HepG2 (cell line): ENCODE results near the gene RNF149. TPM values are rescaled to one million over a fixed set of nuclear protein-coding genes. Genes with fewer than 3 reads are reported as not detected.

ENCODE experiments used
- AGO2 ChIP-seq: fragments of 200-400 bp; formaldehyde crosslinking; optimal IDR thresholded peaks from 2 replicates; pipeline ENCODE3; 2017; ENCODE audit warnings: mild to moderate bottlenecking, low read depth, low read length, moderate library complexity
- ATF7 ChIP-seq, 2 experiments: fragments of 450-650 bp in 1 of 2; sonication (generic) in 1 of 2; formaldehyde crosslinking in 1 of 2; IDR thresholded peaks; 2 replicates each; pipeline versions ENCODE4 v1.4.0 to v1.6.1; 2016 to 2020; ENCODE audit warnings: antibody characterized with exemption in 1 of 2, mild to moderate bottlenecking in 1 of 2, missing genetic modification reagents in 1 of 2
- ATM ChIP-seq: fragments of 450-650 bp; IDR thresholded peaks from 2 replicates; pipeline ENCODE4 v1.7.1; 2017; ENCODE audit warnings: mild to moderate bottlenecking, borderline replicate concordance
- CAMTA2 ChIP-seq: sonication (generic); formaldehyde crosslinking; IDR thresholded peaks from 2 replicates; pipeline ENCODE4 v1.4.0; 2020; ENCODE audit warnings: mild to moderate bottlenecking, missing genetic modification reagents, borderline replicate concordance
- CEBPG ChIP-seq: IDR thresholded peaks from 2 replicates; pipeline ENCODE4 v1.6.1; 2016
- CENPBD1 ChIP-seq: sonication (generic); formaldehyde crosslinking; IDR thresholded peaks from 2 replicates; pipeline ENCODE4 v1.8.0; 2022; ENCODE audit warnings: missing genetic modification reagents, low read depth, mild to moderate bottlenecking, borderline replicate concordance
- CTCF ChIP-seq: sonication (generic); formaldehyde crosslinking; IDR thresholded peaks from 2 replicates; pipeline ENCODE4 v1.5.0; 2020; ENCODE audit warnings: mild to moderate bottlenecking, missing genetic modification reagents, moderate library complexity
- MXD4 ChIP-seq: IDR thresholded peaks from 2 replicates; pipeline ENCODE4 v1.6.1; 2016; ENCODE audit warnings: mild to moderate bottlenecking, missing biosample characterization, missing genetic modification reagents
- NFIB ChIP-seq: sonication (generic); formaldehyde crosslinking; IDR thresholded peaks from 2 replicates; pipeline ENCODE4 v1.9.0; 2021; ENCODE audit warnings: missing genetic modification reagents, mild to moderate bottlenecking, borderline replicate concordance
- NPAS2 ChIP-seq: sonication (generic); formaldehyde crosslinking; IDR thresholded peaks from 2 replicates; pipeline ENCODE4 v1.8.0; 2022; ENCODE audit warnings: mild to moderate bottlenecking, missing genetic modification reagents, borderline replicate concordance
- PAF1 ChIP-seq: IDR thresholded peaks from 2 replicates; pipeline ENCODE4 v1.6.1; 2016; ENCODE audit warnings: missing genetic modification reagents, missing compliant biosample characterization
- SALL1 ChIP-seq: sonication (generic); formaldehyde crosslinking; IDR thresholded peaks from 2 replicates; pipeline ENCODE4 v1.8.0; 2022; ENCODE audit warnings: mild to moderate bottlenecking, missing genetic modification reagents
- SMAD9 ChIP-seq: sonication (generic); formaldehyde crosslinking; IDR thresholded peaks from 2 replicates; pipeline ENCODE4 v1.5.1; 2020; ENCODE audit warnings: mild to moderate bottlenecking, missing genetic modification reagents
- TBX3 ChIP-seq: fragments of 450-650 bp; IDR thresholded peaks from 2 replicates; pipeline ENCODE4 v1.6.1; 2017; ENCODE audit warnings: antibody characterized with exemption, mild to moderate bottlenecking, inconsistent platforms, borderline replicate concordance
- ZNF264 ChIP-seq: sonication (generic); formaldehyde crosslinking; IDR thresholded peaks from 2 replicates; pipeline ENCODE4 v1.4.0; 2020; ENCODE audit warnings: missing genetic modification reagents
- ZNF3 ChIP-seq: IDR thresholded peaks from 2 replicates; pipeline ENCODE4 v1.7.0; 2017; ENCODE audit warnings: inconsistent platforms
- ZNF512B ChIP-seq: sonication (generic); formaldehyde crosslinking; IDR thresholded peaks from 2 replicates; pipeline ENCODE4 v1.5.1; 2020; ENCODE audit warnings: missing genetic modification reagents, mild to moderate bottlenecking, borderline replicate concordance
- ZNF775 ChIP-seq: sonication (generic); formaldehyde crosslinking; IDR thresholded peaks from 2 replicates; pipeline ENCODE4 v1.4.0; 2020; ENCODE audit warnings: missing genetic modification reagents, mild to moderate bottlenecking, moderate library complexity, borderline replicate concordance
- ZNF782 ChIP-seq: sonication (generic); formaldehyde crosslinking; IDR thresholded peaks from 2 replicates; pipeline ENCODE4 v1.4.0; 2020; ENCODE audit warnings: missing genetic modification reagents, mild to moderate bottlenecking, borderline replicate concordance
- polyA plus RNA-seq, 8 experiments: library from polyadenylated mRNA; depleted of rRNA in 3 of 8; stranded (reverse) in 7 of 8; unstranded in 1 of 8; fragments of >200 nt; fragmentation: Illumina TruSeq in 4 of 8; extraction: Trizol in 4 of 8; gene quantifications; 2 replicates each; pipeline versions ENCODE4 v1.2.1 to v1.2.3, GENCODE V29; 2011 to 2016; ENCODE audit warnings: low read depth in 4 of 8, missing spikeins in 1 of 8, mixed read lengths in 1 of 8; ENCODE audit not compliant: insufficient read depth in 1 of 8
- total RNA-seq, 5 experiments: library from RNA; depleted of rRNA; stranded (reverse); fragments of >200 nt; fragmentation: Illumina TruSeq; extraction: Trizol; gene quantifications; 2 replicates each; pipeline ENCODE4 v1.2.3, GENCODE V29; 2016; ENCODE audit warnings: low read depth in 1 of 5
- TF ChIP-seq, protein P1 (sequence below): sonication (generic); formaldehyde crosslinking; IDR thresholded peaks from 2 replicates; pipeline ENCODE4 v1.5.1; 2020; ENCODE audit warnings: missing genetic modification reagents, mild to moderate bottlenecking, borderline replicate concordance
- TF ChIP-seq, protein P2 (sequence below): sonication (generic); formaldehyde crosslinking; conservative IDR thresholded peaks from 2 replicates; pipeline ENCODE4 v1.8.0; 2022; ENCODE audit warnings: mild to moderate bottlenecking, moderate library complexity, missing genetic modification reagents

RNF149 gene
- total and polyA plus RNA-seq, 2 of the 13 experiments (the other 11 are each of a cell fraction or from before 2014, with no cell fraction given) = 87.6 to 109 TPM

- TF ChIP-seq, protein P1, sequence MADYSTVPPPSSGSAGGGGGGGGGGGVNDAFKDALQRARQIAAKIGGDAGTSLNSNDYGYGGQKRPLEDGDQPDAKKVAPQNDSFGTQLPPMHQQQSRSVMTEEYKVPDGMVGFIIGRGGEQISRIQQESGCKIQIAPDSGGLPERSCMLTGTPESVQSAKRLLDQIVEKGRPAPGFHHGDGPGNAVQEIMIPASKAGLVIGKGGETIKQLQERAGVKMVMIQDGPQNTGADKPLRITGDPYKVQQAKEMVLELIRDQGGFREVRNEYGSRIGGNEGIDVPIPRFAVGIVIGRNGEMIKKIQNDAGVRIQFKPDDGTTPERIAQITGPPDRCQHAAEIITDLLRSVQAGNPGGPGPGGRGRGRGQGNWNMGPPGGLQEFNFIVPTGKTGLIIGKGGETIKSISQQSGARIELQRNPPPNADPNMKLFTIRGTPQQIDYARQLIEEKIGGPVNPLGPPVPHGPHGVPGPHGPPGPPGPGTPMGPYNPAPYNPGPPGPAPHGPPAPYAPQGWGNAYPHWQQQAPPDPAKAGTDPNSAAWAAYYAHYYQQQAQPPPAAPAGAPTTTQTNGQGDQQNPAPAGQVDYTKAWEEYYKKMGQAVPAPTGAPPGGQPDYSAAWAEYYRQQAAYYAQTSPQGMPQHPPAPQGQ (CRISPR knock-in tag) = no peak
- TF ChIP-seq ZNF782 (peak; percentile 25; the same call in 1 of the 2 replicates), AGO2 (no peak), CENPBD1 (CRISPR knock-in tag) (no peak), ATM (no peak), CTCF (CRISPR knock-in tag) (no peak), NPAS2 (no peak), ZNF775 (CRISPR knock-in tag) (no peak), TBX3 (no peak), SMAD9 (no peak), ZNF264 (CRISPR knock-in tag) (no peak), ATF7 (IDR thresholded peaks at IDR 0.05) (no peak), ATF7 (CRISPR knock-in tag; IDR thresholded peaks at IDR 0.05) (no peak), PAF1 (CRISPR knock-in tag) (no peak), ZNF3 (CRISPR knock-in tag) (no peak), ZNF512B (CRISPR knock-in tag) (no peak), NFIB (CRISPR knock-in tag) (no peak), MXD4 (peak; percentile 51; the same call in 1 of the 2 replicates), CAMTA2 (no peak), CEBPG (CRISPR knock-in tag) (peak; percentile 18; the same call in 1 of the 2 replicates), SALL1 (CRISPR knock-in tag) (peak; percentile 81; the same call in 1 of the 2 replicates)
- TF ChIP-seq, protein P2, sequence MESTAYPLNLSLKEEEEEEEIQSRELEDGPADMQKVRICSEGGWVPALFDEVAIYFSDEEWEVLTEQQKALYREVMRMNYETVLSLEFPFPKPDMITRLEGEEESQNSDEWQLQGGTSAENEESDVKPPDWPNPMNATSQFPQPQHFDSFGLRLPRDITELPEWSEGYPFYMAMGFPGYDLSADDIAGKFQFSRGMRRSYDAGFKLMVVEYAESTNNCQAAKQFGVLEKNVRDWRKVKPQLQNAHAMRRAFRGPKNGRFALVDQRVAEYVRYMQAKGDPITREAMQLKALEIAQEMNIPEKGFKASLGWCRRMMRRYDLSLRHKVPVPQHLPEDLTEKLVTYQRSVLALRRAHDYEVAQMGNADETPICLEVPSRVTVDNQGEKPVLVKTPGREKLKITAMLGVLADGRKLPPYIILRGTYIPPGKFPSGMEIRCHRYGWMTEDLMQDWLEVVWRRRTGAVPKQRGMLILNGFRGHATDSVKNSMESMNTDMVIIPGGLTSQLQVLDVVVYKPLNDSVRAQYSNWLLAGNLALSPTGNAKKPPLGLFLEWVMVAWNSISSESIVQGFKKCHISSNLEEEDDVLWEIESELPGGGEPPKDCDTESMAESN (CRISPR knock-in tag) = peak; percentile 80
These were observed 56.0 kb downstream of the RNF149 start, which contains the start of gene CNOT11 (continued) for GRCh38 chr2:101252408-101253012.
